ENCODE data around the gene NR1D2. TPM values are rescaled to one million over a fixed set of nuclear protein-coding genes. Genes with fewer than 3 reads are reported as not detected.

The NR1D2 gene
- total RNA-seq, 1 experiment from 2014 or later = 9.5 TPM

DNA sequence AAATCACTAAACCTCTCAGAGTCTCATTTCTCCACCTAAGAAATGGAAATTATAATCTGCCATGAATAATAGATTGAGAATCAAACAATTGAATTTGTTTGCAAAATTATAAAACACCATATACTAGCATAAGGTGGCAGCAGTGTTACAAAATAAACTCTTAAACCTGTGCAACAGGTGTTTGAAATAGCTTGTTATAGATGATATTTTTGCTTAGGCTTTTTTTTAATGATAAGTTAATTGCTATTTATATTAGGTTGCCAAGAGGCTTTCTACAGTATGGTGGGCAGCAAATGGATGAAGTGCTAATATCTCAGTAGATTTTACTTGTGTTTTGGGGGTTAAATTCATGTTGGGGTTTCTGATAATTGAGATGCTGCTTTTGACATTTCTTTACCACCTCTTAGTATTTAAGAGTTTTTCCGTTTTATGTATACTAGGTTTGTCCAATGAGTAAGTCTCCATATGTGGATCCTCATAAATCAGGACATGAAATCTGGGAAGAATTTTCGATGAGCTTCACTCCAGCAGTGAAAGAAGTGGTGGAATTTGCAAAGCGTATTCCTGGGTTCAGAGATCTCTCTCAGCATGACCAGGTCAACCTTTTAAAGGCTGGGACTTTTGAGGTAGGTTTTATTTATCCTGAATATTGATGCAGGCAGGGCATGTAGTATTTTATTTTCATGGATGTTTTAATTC lies 19.6 kb downstream of the NR1D2 start:
- Histone ChIP-seq H3K36me3 (replicated peaks; ENCODE audit: control insufficient read depth, insufficient read depth, low read length) (peaks cover 4% of the 10 kb centered on the region), H3K27me3 (ENCODE audit: control insufficient read depth, insufficient read depth, low read length) (no peaks in the 10 kb centered on the region)

GRCh38 chr3:23966328-23966727 lies 21.2 kb downstream of the NR1D2 start:
- DNase-seq = no peak
- Histone ChIP-seq H3K4me3 (ENCODE audit: insufficient read depth, low read depth, low read length) (no peak overlapping the region), H3K27me3 (ENCODE audit: control insufficient read depth, insufficient read depth, low read length) (no peaks in the 10 kb centered on the region), H3K36me3 (replicated peaks; ENCODE audit: control insufficient read depth, insufficient read depth, low read length) (peaks cover 2% of the 10 kb centered on the region)

More for the DNA sequence above, 19.6 kb downstream of the NR1D2 start:
- DNase-seq = no peak
- H3K4me3 ChIP-seq (ENCODE audit: insufficient read depth, low read depth, low read length) = no peak overlapping the region

DNA sequence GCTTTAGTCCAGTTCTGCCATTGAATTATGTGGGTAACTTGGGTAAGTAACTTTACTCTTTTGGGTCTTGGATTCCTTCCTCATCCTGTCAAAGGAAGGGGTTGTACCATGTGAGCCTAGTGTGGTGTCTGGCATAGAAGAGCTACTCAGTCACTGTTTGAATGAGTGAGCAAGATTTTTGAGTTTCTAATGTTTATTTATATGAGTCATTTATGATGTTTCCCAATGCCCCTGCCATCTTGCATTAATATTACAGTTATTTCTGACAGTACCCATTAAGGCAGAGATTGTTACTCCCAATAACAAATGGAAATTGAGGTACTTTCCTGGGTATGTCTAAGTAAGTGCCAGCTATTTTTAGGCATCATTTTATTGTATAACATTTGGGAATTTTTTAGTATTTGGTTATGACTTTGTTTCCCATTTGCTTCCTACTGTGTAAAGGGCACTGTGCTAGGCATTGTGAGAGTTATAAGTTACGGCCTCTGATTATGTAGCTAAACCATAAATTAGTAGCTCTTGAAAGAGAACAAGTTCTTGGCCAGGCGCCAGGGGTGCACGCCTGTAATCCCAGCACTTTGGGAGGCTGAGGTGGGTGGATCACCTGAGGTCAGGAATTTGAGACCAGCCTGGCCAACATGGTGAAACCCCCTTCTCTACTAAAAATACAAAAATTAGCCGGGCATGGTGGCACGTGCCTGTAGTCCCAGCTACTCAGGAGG lies 23.5 kb downstream of the NR1D2 start:
- H3K27me3 ChIP-seq (ENCODE audit: control insufficient read depth, insufficient read depth, low read length) = no peaks in the 10 kb centered on the region
- H3K36me3 ChIP-seq (replicated peaks; ENCODE audit: control insufficient read depth, insufficient read depth, low read length) = peaks cover 4% of the 10 kb centered on the region
- H3K4me3 ChIP-seq (ENCODE audit: insufficient read depth, low read depth, low read length) = no peak overlapping the region
- no peak for DNase-seq

DNA sequence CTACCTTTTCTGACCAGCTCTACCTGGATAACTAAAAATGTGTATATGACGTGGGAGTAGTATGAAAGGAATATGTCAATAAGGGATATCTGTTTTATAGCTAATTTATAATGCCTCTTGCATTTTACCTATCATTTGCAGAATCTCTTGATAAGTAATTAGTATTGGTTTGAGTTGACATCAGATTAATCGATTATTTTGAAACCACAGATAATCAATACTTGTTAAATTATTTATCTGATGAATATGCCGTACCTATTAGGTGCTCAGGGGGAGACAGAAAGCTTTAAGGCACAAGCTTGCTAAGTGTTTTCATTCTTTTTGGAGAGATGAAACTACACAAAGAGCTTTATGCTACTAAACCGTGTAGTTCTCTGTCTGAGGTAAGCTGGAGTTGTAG lies 24.3 kb downstream of the NR1D2 start:
- no peak overlapping the region for H3K4me3 ChIP-seq (ENCODE audit: insufficient read depth, low read depth, low read length)
- DNase-seq = no peak
- H3K27me3 ChIP-seq (ENCODE audit: control insufficient read depth, insufficient read depth, low read length) = no peaks in the 10 kb centered on the region
- peaks cover 4% of the 10 kb centered on the region for H3K36me3 ChIP-seq (replicated peaks; ENCODE audit: control insufficient read depth, insufficient read depth, low read length)

DNA sequence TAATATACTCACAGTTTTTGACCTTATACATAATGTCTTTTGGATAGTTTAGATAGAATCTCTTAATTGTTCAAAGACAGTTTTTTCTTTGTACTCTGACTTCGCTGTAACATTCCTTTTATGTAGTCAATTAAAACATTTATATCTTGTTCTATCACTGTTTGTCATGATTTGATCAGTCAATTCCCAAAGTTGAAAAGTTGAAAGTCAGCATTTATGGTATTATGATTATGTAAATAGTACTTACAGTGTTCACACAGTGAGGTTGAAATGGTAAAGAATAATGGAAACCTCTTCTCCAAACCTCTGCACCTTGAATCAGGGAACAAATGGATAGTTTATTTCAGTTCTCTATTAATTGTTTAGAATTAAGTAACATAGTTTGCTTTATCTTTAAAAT lies 26.6 kb downstream of the NR1D2 start:
- no peak for DNase-seq
- no peaks in the 10 kb centered on the region for H3K27me3 ChIP-seq (ENCODE audit: control insufficient read depth, insufficient read depth, low read length)
- H3K4me3 ChIP-seq (ENCODE audit: insufficient read depth, low read depth, low read length) = no peak overlapping the region
- peaks cover 4% of the 10 kb centered on the region for H3K36me3 ChIP-seq (replicated peaks; ENCODE audit: control insufficient read depth, insufficient read depth, low read length)

DNA sequence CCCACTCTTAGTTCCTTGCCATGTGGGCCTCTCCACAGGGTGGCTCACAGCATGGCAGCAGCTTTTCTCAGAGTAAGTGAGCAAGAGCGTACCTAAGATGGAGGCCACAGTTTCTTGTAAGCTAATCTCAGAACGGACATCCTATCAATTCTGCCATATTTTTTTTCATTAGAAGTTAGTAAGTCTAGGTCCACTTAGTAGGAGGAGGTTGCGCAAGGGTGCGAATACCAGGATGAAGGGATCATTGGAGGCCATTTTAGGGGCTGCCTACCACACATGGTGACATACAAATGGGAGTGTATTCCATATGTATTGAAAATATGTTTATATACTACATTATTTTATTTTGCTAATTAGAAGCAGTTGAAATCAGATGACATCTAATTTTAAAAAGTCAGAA lies 31.5 kb downstream of the NR1D2 start:
- DNase-seq = no peak
- peaks cover 2% of the 10 kb centered on the region; the same call in 1 of the 2 replicates for H3K36me3 ChIP-seq (replicated peaks; ENCODE audit: control insufficient read depth, insufficient read depth, low read length)
- H3K4me3 ChIP-seq (ENCODE audit: insufficient read depth, low read depth, low read length) = no peak overlapping the region
- H3K27me3 ChIP-seq (ENCODE audit: control insufficient read depth, insufficient read depth, low read length) = no peaks in the 10 kb centered on the region

- Histone ChIP-seq H3K4me3 (ENCODE audit: insufficient read depth, low read depth, low read length) (no peak overlapping the region), H3K27me3 (ENCODE audit: control insufficient read depth, insufficient read depth, low read length) (no peaks in the 10 kb centered on the region), H3K36me3 (replicated peaks; ENCODE audit: control insufficient read depth, insufficient read depth, low read length) (no peaks in the 10 kb centered on the region; the same call in 1 of the 2 replicates)
- no peak for DNase-seq
Measured at GRCh38 chr3:23979569-23979968, 34.5 kb downstream of the NR1D2 start.

GRCh38 chr3:23981136-23981535 lies 36.0 kb downstream of the NR1D2 start:
- DNase-seq = no peak
- Histone ChIP-seq H3K4me3 (ENCODE audit: insufficient read depth, low read depth, low read length) (no peak overlapping the region), H3K27me3 (ENCODE audit: control insufficient read depth, insufficient read depth, low read length) (no peaks in the 10 kb centered on the region), H3K36me3 (replicated peaks; ENCODE audit: control insufficient read depth, insufficient read depth, low read length) (no peaks in the 10 kb centered on the region; the same call in 1 of the 2 replicates)

- Histone ChIP-seq H3K4me3 (ENCODE audit: insufficient read depth, low read depth, low read length) (no peak overlapping the region), H3K27me3 (ENCODE audit: control insufficient read depth, insufficient read depth, low read length) (no peaks in the 10 kb centered on the region), H3K36me3 (replicated peaks; ENCODE audit: control insufficient read depth, insufficient read depth, low read length) (no peaks in the 10 kb centered on the region; the same call in 1 of the 2 replicates)
- peak; percentile 40 for DNase-seq
Measured at GRCh38 chr3:23981955-23982354, 36.9 kb downstream of the NR1D2 start.

DNA sequence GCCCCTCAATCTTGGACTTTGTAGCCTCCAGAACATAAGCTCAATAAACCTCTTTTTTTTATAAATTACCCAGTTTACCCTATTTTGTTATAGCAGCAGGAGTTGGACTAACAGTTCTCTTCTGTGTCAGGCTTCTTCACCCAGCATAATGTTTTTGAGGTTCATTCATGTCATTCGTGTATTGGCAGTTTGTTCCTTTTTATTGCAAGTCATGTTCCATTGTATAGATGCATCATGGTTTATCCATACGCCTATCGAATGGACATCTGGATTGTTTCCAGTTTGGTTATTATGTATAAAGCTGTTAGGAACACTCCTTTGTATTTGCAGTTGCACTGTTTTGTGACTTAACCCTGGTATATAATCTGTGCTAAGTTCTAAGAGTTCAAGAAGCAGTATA lies 39.8 kb downstream of the NR1D2 start:
- no peak for DNase-seq
- no peaks in the 10 kb centered on the region for H3K27me3 ChIP-seq (ENCODE audit: control insufficient read depth, insufficient read depth, low read length)
- no peaks in the 10 kb centered on the region for H3K36me3 ChIP-seq (replicated peaks; ENCODE audit: control insufficient read depth, insufficient read depth, low read length)
- no peak overlapping the region for H3K4me3 ChIP-seq (ENCODE audit: insufficient read depth, low read depth, low read length)

DNA sequence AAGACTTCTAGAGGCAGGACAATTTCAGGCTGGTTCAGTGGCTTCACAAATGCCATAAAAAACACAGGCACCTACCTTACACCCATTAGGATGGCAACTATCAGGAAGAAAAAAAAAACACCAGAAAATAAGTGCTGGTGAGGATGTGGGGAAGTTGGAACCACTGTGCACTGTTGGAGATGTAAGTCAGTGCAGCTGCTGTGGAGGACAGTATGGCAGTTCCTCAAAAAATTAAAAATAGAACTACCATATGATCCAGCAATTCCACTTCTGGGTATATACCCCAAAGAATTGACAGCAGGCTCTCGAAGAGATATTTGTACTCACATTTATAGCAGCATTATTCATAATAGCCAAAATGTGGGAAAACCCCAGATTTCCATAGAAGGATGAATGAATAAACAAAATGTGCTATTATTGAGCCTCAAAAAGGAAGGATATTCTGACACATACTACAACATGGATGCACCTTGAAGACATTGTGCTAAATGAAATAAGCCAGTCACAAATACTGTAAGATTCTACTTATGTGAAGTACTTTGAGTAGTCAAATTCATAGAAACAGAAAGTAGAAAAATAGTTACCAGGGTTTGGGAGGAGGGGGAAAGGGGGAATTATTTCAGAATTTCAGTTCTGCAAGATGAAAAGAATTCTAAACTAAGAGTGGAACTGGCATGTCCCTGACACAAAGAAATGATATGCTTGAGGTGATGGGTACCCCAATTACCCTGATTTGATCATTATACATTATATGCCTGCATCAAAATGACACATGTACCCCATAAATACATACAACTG lies 40.9 kb downstream of the NR1D2 start:
- DNase-seq = no peak
- Histone ChIP-seq H3K36me3 (replicated peaks; ENCODE audit: control insufficient read depth, insufficient read depth, low read length) (no peaks in the 10 kb centered on the region), H3K4me3 (ENCODE audit: insufficient read depth, low read depth, low read length) (no peak overlapping the region), H3K27me3 (ENCODE audit: control insufficient read depth, insufficient read depth, low read length) (no peaks in the 10 kb centered on the region)

GRCh38 chr3:23987356-23987755 lies 42.3 kb downstream of the NR1D2 start:
- Histone ChIP-seq H3K36me3 (replicated peaks; ENCODE audit: control insufficient read depth, insufficient read depth, low read length) (no peaks in the 10 kb centered on the region), H3K27me3 (ENCODE audit: control insufficient read depth, insufficient read depth, low read length) (no peaks in the 10 kb centered on the region), H3K4me3 (ENCODE audit: insufficient read depth, low read depth, low read length) (no peak overlapping the region)
- no peak for DNase-seq

DNA sequence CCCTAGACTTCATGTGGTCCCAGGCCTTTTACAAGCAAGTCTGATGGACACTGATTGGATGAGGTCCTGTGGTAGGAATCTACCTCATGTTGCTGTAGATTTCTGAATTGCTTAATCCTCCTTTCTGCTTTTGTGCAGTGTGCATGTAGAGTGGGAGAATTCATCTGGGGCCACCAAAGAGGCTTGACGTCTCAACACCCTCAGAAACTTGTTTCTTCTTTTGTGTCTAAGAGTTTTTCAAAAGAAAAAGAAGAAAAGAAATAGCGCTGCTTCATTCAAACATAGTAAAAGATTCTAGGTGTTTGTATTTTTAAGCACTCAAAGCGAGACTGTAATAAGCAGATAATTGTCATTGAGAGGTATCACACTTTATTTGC lies 46.2 kb downstream of the NR1D2 start:
- Histone ChIP-seq H3K36me3 (replicated peaks; ENCODE audit: control insufficient read depth, insufficient read depth, low read length) (no peaks in the 10 kb centered on the region), H3K27me3 (ENCODE audit: control insufficient read depth, insufficient read depth, low read length) (no peaks in the 10 kb centered on the region)
- DNase-seq = no peak

GRCh38 chr3:23991683-23992628 lies 46.9 kb downstream of the NR1D2 start:
- H3K27me3 ChIP-seq (ENCODE audit: control insufficient read depth, insufficient read depth, low read length) = no peaks in the 10 kb centered on the region
- DNase-seq = no peak

More for the DNA sequence above, 46.2 kb downstream of the NR1D2 start:
- H3K4me3 ChIP-seq (ENCODE audit: insufficient read depth, low read depth, low read length) = no peak overlapping the region

More at GRCh38 chr3:23991683-23992628, 46.9 kb downstream of the NR1D2 start:
- Histone ChIP-seq H3K4me3 (ENCODE audit: insufficient read depth, low read depth, low read length) (no peak overlapping the region), H3K36me3 (replicated peaks; ENCODE audit: control insufficient read depth, insufficient read depth, low read length) (no peaks in the 10 kb centered on the region)

All from H7 (cell line).